OCI-LY7 (cell line): ENCODE data around the gene SLIT3. TPM values are rescaled to one million over a fixed set of nuclear protein-coding genes. Genes with fewer than 3 reads are reported as not detected.

Experiments used
- BruUV-seq: library from RNA; stranded (reverse); fragments of 400-500 nt; replicated peaks from 2 replicates; lab custom pipeline; 2021; lab: Mats Ljungman, UMichigan
- CTCF ChIA-PET: fragments of 300-600 bp; sonication (Branson Sonifier 250); formaldehyde crosslinking; loops from one replicate; lab custom pipeline; 2022; ENCODE audit warnings: antibody characterized with exemption; ENCODE audit not compliant: unreplicated experiment; lab: Charles Lee
- POLR2A ChIA-PET: fragments of 300-600 bp; sonication (Branson Sonifier 250); formaldehyde crosslinking; loops from one replicate; lab custom pipeline; 2022; ENCODE audit warnings: antibody characterized with exemption; lab: Charles Lee
- DNase-seq: peaks from one replicate; pipeline ENCODE4 v3.0.0-alpha.2; 2015; ENCODE audit warnings: low spot score
- H2AFZ ChIP-seq: fragments of 200-600 bp; sonication (generic), shearing (Covaris generic); 2 replicates; pipeline ENCODE4 v1.6.1; 2014; ENCODE audit warnings: mild to moderate bottlenecking, antibody characterized with exemption, low read length, moderate library complexity
- H3K27ac ChIP-seq: fragments of 200-600 bp; sonication (generic); 2 replicates; pipeline ENCODE4 v1.5.1; 2014; ENCODE audit warnings: mixed run types, low read depth, mild to moderate bottlenecking, moderate library complexity, low read length, inconsistent platforms; ENCODE audit not compliant: poor library complexity, severe bottlenecking
- H3K36me3 ChIP-seq: fragments of 200-600 bp; sonication (generic); 2 replicates; pipeline ENCODE4 v1.6.1; 2014; ENCODE audit warnings: mild to moderate bottlenecking, antibody characterized with exemption, low read length, moderate library complexity, mixed read lengths; ENCODE audit not compliant: insufficient read depth
- H3K4me1 ChIP-seq: fragments of 200-600 bp; sonication (generic); 2 replicates; pipeline ENCODE4 v1.5.1; 2014; ENCODE audit warnings: mild to moderate bottlenecking, low read length; ENCODE audit not compliant: insufficient read depth, poor library complexity, severe bottlenecking
- H3K4me2 ChIP-seq: fragments of 200-600 bp; sonication (generic); 2 replicates; pipeline ENCODE4 v1.6.1; 2014; ENCODE audit warnings: mild to moderate bottlenecking, low read length
- H3K4me3 ChIP-seq: fragments of 200-600 bp; sonication (generic); 2 replicates; pipeline ENCODE4 v1.5.1; 2014; ENCODE audit warnings: mild to moderate bottlenecking, low read depth, low read length; ENCODE audit not compliant: poor library complexity, severe bottlenecking
- H3K79me2 ChIP-seq: fragments of 200-600 bp; sonication (generic); 2 replicates; pipeline ENCODE4 v1.6.1; 2016; ENCODE audit warnings: low read depth, mild to moderate bottlenecking, low read length, moderate library complexity, mixed read lengths; ENCODE audit not compliant: insufficient read depth
- H3K9me2 ChIP-seq: fragments of 200-600 bp; sonication (generic); 2 replicates; pipeline ENCODE4 v1.6.1; 2016; ENCODE audit warnings: mild to moderate bottlenecking, low read length, mixed read lengths; ENCODE audit not compliant: insufficient read depth
- H3K9me3 ChIP-seq: fragments of 200-600 bp; sonication (generic); 2 replicates; pipeline ENCODE4 v1.6.1; 2014; ENCODE audit warnings: mild to moderate bottlenecking, mixed run types, low read length, mixed read lengths
- H4K20me1 ChIP-seq: fragments of 200-600 bp; sonication (generic); 2 replicates; pipeline ENCODE4 v1.6.1; 2014; ENCODE audit warnings: mild to moderate bottlenecking, antibody characterized with exemption, low read length, moderate library complexity, mixed read lengths; ENCODE audit not compliant: insufficient read depth
- CTCF ChIP-seq: fragments of 200-600 bp; sonication (generic); conservative IDR thresholded peaks from 2 replicates; pipeline ENCODE4 v1.5.1; 2014; ENCODE audit warnings: mild to moderate bottlenecking, antibody characterized with exemption, low read length, moderate library complexity, mixed read lengths
- EZH2phosphoT487 ChIP-seq: fragments of 200-600 bp; sonication (generic); IDR thresholded peaks from 2 replicates; pipeline ENCODE4 v1.6.1; 2018; ENCODE audit warnings: low read depth, borderline replicate concordance, mild to moderate bottlenecking, mixed run types, antibody characterized with exemption, low read length, moderate library complexity, mixed read lengths
- intact Hi-C: fragments of 100-400 bp; cut with micrococcal nuclease; formaldehyde crosslinking; loops from one replicate; pipeline ENCODE4 v1.10.0; 2022; ENCODE audit not compliant: unreplicated experiment
- total RNA-seq, 2 experiments: library from RNA; depleted of rRNA in 1 of 2; stranded (reverse); fragments of >200 nt in 1 of 2; shearing (Covaris generic) in 1 of 2; gene quantifications; 2 replicates each; pipeline ENCODE4 v1.2.3, GENCODE V29; 2014 to 2022

The SLIT3 gene
- total RNA-seq, 2 experiments from 2014 or later = not detected

- Histone ChIP-seq H3K4me3 (no peak overlapping the region), H2AFZ (no peak overlapping the region), H3K4me1 (no peaks in the 10 kb centered on the region), H3K27ac (no peak overlapping the region), H3K79me2 (no peaks in the 10 kb centered on the region), H3K9me3 (no peaks in the 10 kb centered on the region), H3K9me2 (no peaks in the 10 kb centered on the region), H4K20me1 (no peaks in the 10 kb centered on the region), H3K4me2 (no peak overlapping the region), H3K36me3 (no peaks in the 10 kb centered on the region)
- POLR2A ChIA-PET = interaction anchor here (1.2 kb wide), 1 partner anchor 8 kb away, joined by 3 read pairs; no protein-coding TSS in a partner anchor
- BruUV-seq = no TSS peak
- TF ChIP-seq EZH2phosphoT487 = no peak
- TF ChIP-seq CTCF = peak; percentile 65
- CTCF ChIA-PET = no interaction called here
- no peak for DNase-seq
- intact Hi-C loops = no loop called here
Observed at GRCh38 chr5:169265888-169266287, 35.1 kb downstream of the SLIT3 start.

GRCh38 chr5:169263591-169263990 lies 37.3 kb downstream of the SLIT3 start:
- TF ChIP-seq EZH2phosphoT487 = no peak
- DNase-seq = no peak
- Histone ChIP-seq H3K36me3 (no peaks in the 10 kb centered on the region), H3K79me2 (no peaks in the 10 kb centered on the region), H3K4me2 (no peak overlapping the region), H3K4me3 (no peak overlapping the region), H4K20me1 (no peaks in the 10 kb centered on the region), H3K9me3 (no peaks in the 10 kb centered on the region), H3K27ac (no peak overlapping the region), H3K4me1 (no peaks in the 10 kb centered on the region), H3K9me2 (no peaks in the 10 kb centered on the region), H2AFZ (no peak overlapping the region)
- POLR2A ChIA-PET = no interaction called here
- intact Hi-C loops = no loop called here
- BruUV-seq = no TSS peak
- CTCF ChIA-PET = no interaction called here

GRCh38 chr5:169260896-169261569 lies 39.9 kb downstream of the SLIT3 start:
- no peaks in the 10 kb centered on the region for H3K79me2 ChIP-seq
- no peaks in the 10 kb centered on the region for H3K4me1 ChIP-seq
- no peak overlapping the region for H3K4me3 ChIP-seq
- H4K20me1 ChIP-seq = no peaks in the 10 kb centered on the region
- no peaks in the 10 kb centered on the region for H3K9me2 ChIP-seq
- H3K9me3 ChIP-seq = no peaks in the 10 kb centered on the region
- H3K4me2 ChIP-seq = no peak overlapping the region
- no peak for TF ChIP-seq EZH2phosphoT487
- TF ChIP-seq CTCF = no peak
- no peak overlapping the region for H3K27ac ChIP-seq
- no peaks in the 10 kb centered on the region for H3K36me3 ChIP-seq
- no peak for DNase-seq
- no peak overlapping the region for H2AFZ ChIP-seq
- BruUV-seq = no TSS peak
- intact Hi-C loops = no loop called here
- POLR2A ChIA-PET = interaction anchor here (0.6 kb wide), 1 partner anchor 849 kb away, joined by 3 read pairs; no protein-coding TSS in a partner anchor
- CTCF ChIA-PET = no interaction called here
